Measurements from ENCODE around the gene OCA2.
"Not testable (repeated sequence)": the region's sequence is repeated elsewhere in the genome, so short reads cannot be mapped to it uniquely, and the experiment has no call there.

OCA2 gene

DNA sequence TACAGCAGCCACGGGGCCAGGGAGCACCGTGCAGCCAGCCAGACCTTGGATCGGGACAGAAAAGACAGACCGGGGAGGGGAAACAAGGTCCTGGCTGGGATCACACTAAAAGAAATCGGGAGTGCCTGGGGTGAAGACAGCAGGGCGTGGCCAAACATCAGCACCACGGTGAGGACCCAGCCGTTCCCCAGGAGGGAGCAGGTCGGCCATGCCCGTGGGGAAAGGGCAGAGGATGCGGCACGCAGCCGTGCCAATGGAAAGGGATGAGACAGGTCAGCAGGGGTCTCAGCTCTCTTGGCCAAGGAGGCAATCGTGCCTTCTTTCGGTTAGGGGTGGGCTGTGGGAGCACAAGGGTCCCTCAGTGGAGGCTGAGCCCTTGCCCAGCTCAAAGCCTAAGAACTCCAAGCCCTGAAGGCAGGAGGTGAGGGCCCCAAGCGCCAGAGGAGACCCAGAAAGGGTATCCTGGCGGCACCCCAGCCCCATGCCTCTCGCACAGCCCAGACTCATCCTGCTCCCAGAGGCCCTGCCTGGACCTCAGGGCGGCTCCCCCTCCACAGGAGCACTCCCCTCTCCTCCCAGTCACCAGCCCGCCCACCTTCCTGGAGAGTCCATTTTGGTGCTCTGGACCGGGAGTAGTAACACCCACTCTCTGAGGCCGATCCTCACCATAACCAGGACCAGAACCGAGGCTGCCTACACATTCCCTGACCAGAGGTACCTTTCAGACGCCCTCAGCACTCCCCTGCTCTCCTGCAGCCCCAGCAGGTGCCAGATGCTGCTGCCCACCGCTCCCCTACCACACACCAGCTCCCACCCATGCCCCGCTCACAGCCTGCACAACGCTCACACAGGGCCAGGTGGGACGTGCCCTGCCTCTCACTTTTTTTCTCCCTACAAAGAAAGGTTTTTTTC lies 23.2 kb upstream of the OCA2 start:
- Histone ChIP-seq H3K27me3 (ENCODE audit: insufficient read depth, low read depth, severe bottlenecking) (no peaks in the 10 kb centered on the region), H3K4me3 (ENCODE audit: low read depth, low read length) (no peak overlapping the region), H3K9me3 (ENCODE audit: severe bottlenecking) (no peaks in the 10 kb centered on the region), H3K36me3 (peaks cover 64% of the 10 kb centered on the region), H3K27ac (no peak overlapping the region)
- TF ChIP-seq, protein P1, sequence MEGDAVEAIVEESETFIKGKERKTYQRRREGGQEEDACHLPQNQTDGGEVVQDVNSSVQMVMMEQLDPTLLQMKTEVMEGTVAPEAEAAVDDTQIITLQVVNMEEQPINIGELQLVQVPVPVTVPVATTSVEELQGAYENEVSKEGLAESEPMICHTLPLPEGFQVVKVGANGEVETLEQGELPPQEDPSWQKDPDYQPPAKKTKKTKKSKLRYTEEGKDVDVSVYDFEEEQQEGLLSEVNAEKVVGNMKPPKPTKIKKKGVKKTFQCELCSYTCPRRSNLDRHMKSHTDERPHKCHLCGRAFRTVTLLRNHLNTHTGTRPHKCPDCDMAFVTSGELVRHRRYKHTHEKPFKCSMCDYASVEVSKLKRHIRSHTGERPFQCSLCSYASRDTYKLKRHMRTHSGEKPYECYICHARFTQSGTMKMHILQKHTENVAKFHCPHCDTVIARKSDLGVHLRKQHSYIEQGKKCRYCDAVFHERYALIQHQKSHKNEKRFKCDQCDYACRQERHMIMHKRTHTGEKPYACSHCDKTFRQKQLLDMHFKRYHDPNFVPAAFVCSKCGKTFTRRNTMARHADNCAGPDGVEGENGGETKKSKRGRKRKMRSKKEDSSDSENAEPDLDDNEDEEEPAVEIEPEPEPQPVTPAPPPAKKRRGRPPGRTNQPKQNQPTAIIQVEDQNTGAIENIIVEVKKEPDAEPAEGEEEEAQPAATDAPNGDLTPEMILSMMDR (IDR thresholded peaks at IDR 0.05; ENCODE audit: low read depth, low read length), result no peak
- DNase-seq, result no peak

- not testable (repeated sequence) for H3K4me3 ChIP-seq (ENCODE audit: low read depth, low read length); DNase-seq; H3K27ac ChIP-seq; H3K9me3 ChIP-seq (ENCODE audit: severe bottlenecking); H3K27me3 ChIP-seq (ENCODE audit: insufficient read depth, low read depth, severe bottlenecking)
- peaks cover 70% of the 10 kb centered on the region for H3K36me3 ChIP-seq
Observed at GRCh38 chr15:28121577-28121976, 22.5 kb upstream of the OCA2 start.

DNA sequence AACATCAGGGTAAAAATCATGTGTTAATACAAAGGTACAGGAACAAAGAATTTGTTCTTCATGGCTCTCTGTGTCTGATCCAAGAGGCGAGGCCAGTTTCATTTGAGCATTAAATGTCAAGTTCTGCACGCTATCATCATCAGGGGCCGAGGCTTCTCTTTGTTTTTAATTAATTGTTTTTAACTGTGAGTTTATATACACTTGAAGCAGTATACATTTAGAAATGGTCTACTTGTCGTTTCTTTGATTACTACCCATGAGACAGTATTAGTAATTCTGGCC lies 21.2 kb upstream of the OCA2 start:
- TF ChIP-seq, protein P1 (IDR thresholded peaks at IDR 0.05; ENCODE audit: low read depth, low read length), result no peak
- Histone ChIP-seq H3K4me3 (ENCODE audit: low read depth, low read length) (no peak overlapping the region), H3K27ac (no peak overlapping the region), H3K9me3 (ENCODE audit: severe bottlenecking) (no peaks in the 10 kb centered on the region), H3K36me3 (peaks cover 75% of the 10 kb centered on the region), H3K27me3 (ENCODE audit: insufficient read depth, low read depth, severe bottlenecking) (no peaks in the 10 kb centered on the region)
- no peak for DNase-seq

DNA sequence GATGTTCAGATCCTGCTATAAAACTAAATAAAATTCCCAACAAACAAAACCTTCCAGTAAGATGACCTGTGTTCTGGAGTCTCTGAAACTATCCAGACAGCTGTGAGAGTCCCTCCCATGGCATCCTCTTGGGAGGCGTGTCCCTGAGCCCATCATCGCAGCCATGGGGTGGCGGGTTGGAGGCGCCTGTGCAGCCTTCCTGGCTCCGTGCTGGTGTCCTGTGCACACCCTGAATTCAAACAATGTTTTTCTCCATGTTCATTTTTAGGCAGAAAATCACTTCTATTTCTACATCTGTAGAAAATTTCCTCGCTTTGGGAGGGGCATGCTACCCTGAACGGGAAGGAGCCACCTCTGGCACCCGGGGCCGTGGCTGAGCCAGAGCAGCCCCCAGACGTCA lies 19.4 kb upstream of the OCA2 start:
- Histone ChIP-seq H3K9me3 (ENCODE audit: severe bottlenecking) (no peaks in the 10 kb centered on the region), H3K27ac (no peak overlapping the region), H3K36me3 (peaks cover 77% of the 10 kb centered on the region), H3K27me3 (ENCODE audit: insufficient read depth, low read depth, severe bottlenecking) (no peaks in the 10 kb centered on the region), H3K4me3 (ENCODE audit: low read depth, low read length) (no peak overlapping the region)
- DNase-seq, result no peak
- TF ChIP-seq, protein P1 (IDR thresholded peaks at IDR 0.05; ENCODE audit: low read depth, low read length), result no peak

DNA sequence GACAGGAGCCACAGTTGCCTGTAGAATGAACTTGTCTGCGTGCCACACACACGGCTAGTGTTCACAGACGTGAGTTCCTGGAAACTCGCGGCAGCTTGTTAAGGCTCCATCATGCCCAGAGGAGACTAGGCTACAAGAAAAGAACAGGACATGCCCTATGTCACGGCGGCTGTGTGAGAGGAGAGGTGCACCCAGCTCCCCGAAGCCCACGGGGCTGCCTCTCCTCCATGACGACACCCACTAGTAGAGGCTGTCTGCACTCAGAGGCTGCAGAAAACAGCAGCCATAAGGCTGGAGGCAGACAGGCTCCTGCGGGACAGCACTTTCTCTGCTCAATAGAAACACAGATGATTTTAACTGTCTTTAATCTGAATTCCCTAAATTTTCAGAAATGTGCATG lies 19.0 kb upstream of the OCA2 start:
- Histone ChIP-seq H3K36me3 (peaks cover 77% of the 10 kb centered on the region), H3K27me3 (ENCODE audit: insufficient read depth, low read depth, severe bottlenecking) (no peaks in the 10 kb centered on the region), H3K27ac (no peak overlapping the region), H3K4me3 (ENCODE audit: low read depth, low read length) (no peak overlapping the region), H3K9me3 (ENCODE audit: severe bottlenecking) (no peaks in the 10 kb centered on the region)
- no peak for DNase-seq
- TF ChIP-seq, protein P1 (IDR thresholded peaks at IDR 0.05; ENCODE audit: low read depth, low read length), result no peak

GRCh38 chr15:28117432-28117990 lies 18.4 kb upstream of the OCA2 start:
- no peak for DNase-seq
- Histone ChIP-seq H3K4me3 (ENCODE audit: low read depth, low read length) (no peak overlapping the region), H3K9me3 (ENCODE audit: severe bottlenecking) (no peaks in the 10 kb centered on the region), H3K27me3 (ENCODE audit: insufficient read depth, low read depth, severe bottlenecking) (no peaks in the 10 kb centered on the region), H3K36me3 (peaks cover 77% of the 10 kb centered on the region), H3K27ac (no peak overlapping the region)
- TF ChIP-seq, protein P1 (IDR thresholded peaks at IDR 0.05; ENCODE audit: low read depth, low read length), result no peak
